GM12878 (cell line): ENCODE data around the gene SLC39A11.

Experiments used
- CBFB ChIP-seq: IDR thresholded peaks from 2 replicates; pipeline ENCODE4 v1.6.1; 2016; ENCODE audit warnings: antibody characterized with exemption, low read depth
- EZH2 ChIP-seq: IDR thresholded peaks from 2 replicates; pipeline ENCODE4 v1.6.1; 2012; ENCODE audit warnings: low read depth, mild to moderate bottlenecking, control low read depth, inconsistent platforms, low read length, borderline replicate concordance; ENCODE audit not compliant: control insufficient read depth
- GABPA ChIP-seq: IDR thresholded peaks from 2 replicates; pipeline ENCODE4 v1.6.1; 2014; ENCODE audit warnings: antibody characterized with exemption, low read depth, mild to moderate bottlenecking, inconsistent platforms
- SPI1 ChIP-seq: IDR thresholded peaks from 2 replicates; pipeline ENCODE4 v1.6.1; 2011; ENCODE audit warnings: low read depth, mild to moderate bottlenecking, low read length, moderate library complexity, borderline replicate concordance; ENCODE audit not compliant: insufficient read depth
- TF ChIP-seq, protein P1 (sequence below), 3 experiments: IDR thresholded peaks in 2 of 3; conservative IDR thresholded peaks in 1 of 3; 2 replicates each; pipeline ENCODE4 v1.5.1; 2011; ENCODE audit warnings: low read depth in 3 of 3, low read length in 3 of 3, mild to moderate bottlenecking in 3 of 3, control low read depth in 2 of 3, moderate library complexity in 2 of 3, inconsistent platforms in 1 of 3, mixed read lengths in 1 of 3; ENCODE audit not compliant: control insufficient read depth in 2 of 3, insufficient read depth in 1 of 3; ENCODE audit errors: extremely low read depth in 1 of 3
- TF ChIP-seq, protein P2 (sequence below): IDR thresholded peaks from 2 replicates; pipeline ENCODE4 v1.6.1; 2012; ENCODE audit warnings: low read length, inconsistent platforms

DNA sequence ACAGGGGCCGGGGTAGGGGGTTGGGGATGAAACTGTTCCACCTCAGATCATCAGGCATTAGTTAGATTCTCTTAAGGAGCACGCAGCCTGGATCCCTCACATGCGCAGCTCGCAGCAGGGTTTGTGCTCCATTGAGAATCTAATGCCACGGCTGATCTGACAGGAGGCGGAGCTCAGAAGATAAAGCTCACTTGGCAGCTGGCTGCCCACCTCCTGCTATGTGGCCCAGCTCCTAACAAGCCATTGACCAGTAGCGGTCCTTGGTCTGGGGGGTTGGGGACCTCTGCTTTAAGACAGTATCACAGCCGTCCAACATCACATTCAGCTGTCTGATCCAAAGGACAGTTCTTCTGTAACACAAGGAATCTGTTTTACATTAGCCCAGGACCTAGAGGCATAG, 62.5 kb downstream of the SLC39A11 start:
- TF ChIP-seq GABPA = no peak
- TF ChIP-seq EZH2 = no peak
- TF ChIP-seq, protein P1, sequence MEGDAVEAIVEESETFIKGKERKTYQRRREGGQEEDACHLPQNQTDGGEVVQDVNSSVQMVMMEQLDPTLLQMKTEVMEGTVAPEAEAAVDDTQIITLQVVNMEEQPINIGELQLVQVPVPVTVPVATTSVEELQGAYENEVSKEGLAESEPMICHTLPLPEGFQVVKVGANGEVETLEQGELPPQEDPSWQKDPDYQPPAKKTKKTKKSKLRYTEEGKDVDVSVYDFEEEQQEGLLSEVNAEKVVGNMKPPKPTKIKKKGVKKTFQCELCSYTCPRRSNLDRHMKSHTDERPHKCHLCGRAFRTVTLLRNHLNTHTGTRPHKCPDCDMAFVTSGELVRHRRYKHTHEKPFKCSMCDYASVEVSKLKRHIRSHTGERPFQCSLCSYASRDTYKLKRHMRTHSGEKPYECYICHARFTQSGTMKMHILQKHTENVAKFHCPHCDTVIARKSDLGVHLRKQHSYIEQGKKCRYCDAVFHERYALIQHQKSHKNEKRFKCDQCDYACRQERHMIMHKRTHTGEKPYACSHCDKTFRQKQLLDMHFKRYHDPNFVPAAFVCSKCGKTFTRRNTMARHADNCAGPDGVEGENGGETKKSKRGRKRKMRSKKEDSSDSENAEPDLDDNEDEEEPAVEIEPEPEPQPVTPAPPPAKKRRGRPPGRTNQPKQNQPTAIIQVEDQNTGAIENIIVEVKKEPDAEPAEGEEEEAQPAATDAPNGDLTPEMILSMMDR (IDR thresholded peaks at IDR 0.05 in 2 of 3, conservative IDR thresholded peaks at IDR 0.05 in 1 of 3; ENCODE audit: control insufficient read depth in 2 of 3, extremely low read depth in 1 of 3, insufficient read depth in 1 of 3, low read depth in 3 of 3, low read length in 3 of 3) = no peak
- no peak for TF ChIP-seq SPI1
- no peak for TF ChIP-seq CBFB
- TF ChIP-seq, protein P2, sequence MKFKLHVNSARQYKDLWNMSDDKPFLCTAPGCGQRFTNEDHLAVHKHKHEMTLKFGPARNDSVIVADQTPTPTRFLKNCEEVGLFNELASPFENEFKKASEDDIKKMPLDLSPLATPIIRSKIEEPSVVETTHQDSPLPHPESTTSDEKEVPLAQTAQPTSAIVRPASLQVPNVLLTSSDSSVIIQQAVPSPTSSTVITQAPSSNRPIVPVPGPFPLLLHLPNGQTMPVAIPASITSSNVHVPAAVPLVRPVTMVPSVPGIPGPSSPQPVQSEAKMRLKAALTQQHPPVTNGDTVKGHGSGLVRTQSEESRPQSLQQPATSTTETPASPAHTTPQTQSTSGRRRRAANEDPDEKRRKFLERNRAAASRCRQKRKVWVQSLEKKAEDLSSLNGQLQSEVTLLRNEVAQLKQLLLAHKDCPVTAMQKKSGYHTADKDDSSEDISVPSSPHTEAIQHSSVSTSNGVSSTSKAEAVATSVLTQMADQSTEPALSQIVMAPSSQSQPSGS = no peak
